Right lobe of liver (tissue), 4 donors: ENCODE measurements around the gene PEX16.

Source experiments
- POLR2A ChIP-seq: fragments of 450-650 bp; IDR thresholded peaks from one replicate; pipeline ENCODE4 v1.6.1; 2017; ENCODE audit warnings: antibody characterized with exemption, mild to moderate bottlenecking
- TF ChIP-seq, protein P1 (sequence below), 4 donors: fragments of 200-600 bp in 3 of 4; fragments of 450-650 bp in 1 of 4; IDR thresholded peaks; one replicate each; pipeline versions ENCODE4 v1.5.1 to v1.8.0; 2016 to 2022; ENCODE audit warnings: antibody characterized with exemption in 4 of 4, mild to moderate bottlenecking in 2 of 4
- donor health status: DM: no; HTN: no; CAD: no.
- donor health status: DM: no; HTN: no; CAD: no.
- donor health status: DM: no; HTN: yes; CAD: no.

DNA sequence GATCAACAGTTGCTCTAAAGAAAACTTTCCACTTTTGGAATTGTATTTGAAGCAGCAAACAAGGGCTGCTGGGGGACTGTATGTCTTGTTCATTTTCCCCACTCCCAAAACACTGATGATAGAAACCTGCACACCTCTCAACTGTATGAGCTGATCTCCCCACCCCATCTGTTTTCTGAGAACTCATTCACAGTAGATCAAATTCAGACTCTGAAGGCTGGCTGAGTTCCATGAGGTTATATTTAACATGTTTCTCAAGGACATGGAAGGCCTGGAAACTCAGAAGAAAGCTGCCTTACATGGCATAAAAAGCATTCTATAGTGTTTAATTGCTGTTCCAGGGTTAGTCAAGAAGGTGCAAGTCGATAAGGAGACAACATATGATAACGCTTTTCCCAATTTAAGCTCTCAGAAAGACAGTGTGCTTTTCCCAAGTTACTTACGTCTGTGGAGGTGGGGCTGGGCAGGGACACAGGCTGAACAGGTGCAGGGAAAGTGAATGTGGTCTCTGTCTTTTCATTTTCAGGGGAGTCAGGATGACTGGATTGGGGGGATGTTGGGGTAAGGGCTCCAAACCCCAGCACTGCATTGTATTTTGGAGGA, 27.8 kb upstream of the PEX16 start:
- no peak for TF ChIP-seq POLR2A
- TF ChIP-seq, protein P1, sequence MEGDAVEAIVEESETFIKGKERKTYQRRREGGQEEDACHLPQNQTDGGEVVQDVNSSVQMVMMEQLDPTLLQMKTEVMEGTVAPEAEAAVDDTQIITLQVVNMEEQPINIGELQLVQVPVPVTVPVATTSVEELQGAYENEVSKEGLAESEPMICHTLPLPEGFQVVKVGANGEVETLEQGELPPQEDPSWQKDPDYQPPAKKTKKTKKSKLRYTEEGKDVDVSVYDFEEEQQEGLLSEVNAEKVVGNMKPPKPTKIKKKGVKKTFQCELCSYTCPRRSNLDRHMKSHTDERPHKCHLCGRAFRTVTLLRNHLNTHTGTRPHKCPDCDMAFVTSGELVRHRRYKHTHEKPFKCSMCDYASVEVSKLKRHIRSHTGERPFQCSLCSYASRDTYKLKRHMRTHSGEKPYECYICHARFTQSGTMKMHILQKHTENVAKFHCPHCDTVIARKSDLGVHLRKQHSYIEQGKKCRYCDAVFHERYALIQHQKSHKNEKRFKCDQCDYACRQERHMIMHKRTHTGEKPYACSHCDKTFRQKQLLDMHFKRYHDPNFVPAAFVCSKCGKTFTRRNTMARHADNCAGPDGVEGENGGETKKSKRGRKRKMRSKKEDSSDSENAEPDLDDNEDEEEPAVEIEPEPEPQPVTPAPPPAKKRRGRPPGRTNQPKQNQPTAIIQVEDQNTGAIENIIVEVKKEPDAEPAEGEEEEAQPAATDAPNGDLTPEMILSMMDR (IDR thresholded peaks at IDR 0.05): no peak
